ENCODE results near the gene COG1. TPM values are rescaled to one million over a fixed set of nuclear protein-coding genes. Genes with fewer than 3 reads are reported as not detected.

Gene COG1
- total RNA-seq, 2 experiments from 2014 or later: 25.2 to 30.5 TPM

- ATAC-seq (no peak), DNase-seq (no peak)
- H3K9me3 Mint-ChIP-seq (ENCODE audit: insufficient read depth): no peaks in the 10 kb centered on the region
- H3K36me3 Mint-ChIP-seq (ENCODE audit: low read depth): peaks cover 63% of the 10 kb centered on the region
- H3K4me3 Mint-ChIP-seq: no peak overlapping the region
- no peak overlapping the region for H3K27ac Mint-ChIP-seq
- CTCF ChIA-PET: interaction anchor here (1.2 to 1.6 kb wide), 2 partner anchors 129 to 515 kb away, joined by 3 to 5 read pairs; no protein-coding TSS in a partner anchor
- POLR2A ChIA-PET: no interaction called here
- H3K4me1 Mint-ChIP-seq (ENCODE audit: low read depth): peaks cover 34% of the 10 kb centered on the region
- no peaks in the 10 kb centered on the region for H3K27me3 Mint-ChIP-seq (ENCODE audit: low read depth)
Measured at GRCh38 chr17:73240561-73240960, 47.7 kb downstream of the COG1 start.

GRCh38 chr17:73247726-73248125 is 54.9 kb downstream of the COG1 start:
- H3K9me3 Mint-ChIP-seq (ENCODE audit: insufficient read depth): no peaks in the 10 kb centered on the region
- H3K27me3 Mint-ChIP-seq (ENCODE audit: low read depth): no peaks in the 10 kb centered on the region
- DNase-seq (no peak), ATAC-seq (no peak)
- H3K36me3 Mint-ChIP-seq (ENCODE audit: low read depth): peaks cover 16% of the 10 kb centered on the region
- no peak overlapping the region for H3K4me3 Mint-ChIP-seq
- ChIA-PET CTCF (interaction anchor here (1.4 to 3.9 kb wide), 4 partner anchors 8 to 521 kb away, joined by 5 to 27 read pairs (median 14); no protein-coding TSS in a partner anchor), POLR2A (interaction anchor here (1.1 kb wide), 1 partner anchor 55 kb away, joined by 3 read pairs; the partner anchor contains the start of gene COG1)
- H3K4me1 Mint-ChIP-seq (ENCODE audit: low read depth): no peaks in the 10 kb centered on the region
- no peak overlapping the region for H3K27ac Mint-ChIP-seq

DNA sequence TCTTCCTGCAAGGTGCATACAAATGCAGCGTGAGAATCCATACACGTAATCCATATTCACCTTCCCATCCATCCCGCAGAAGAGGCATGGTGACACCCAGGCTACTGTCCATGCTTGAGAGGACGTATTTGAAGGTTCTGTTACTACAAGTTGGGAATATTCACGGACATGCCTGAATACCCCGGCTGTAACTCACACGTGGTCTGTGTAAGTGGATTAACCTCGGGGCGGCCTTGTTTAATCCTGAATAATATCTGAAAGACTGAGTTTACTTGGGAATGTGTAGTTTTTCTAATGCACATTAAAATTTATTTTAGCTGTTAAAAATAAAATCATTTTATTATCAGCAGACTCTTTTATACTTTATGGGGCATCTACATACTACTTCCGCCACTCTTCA is 55.7 kb downstream of the COG1 start:
- no peak overlapping the region for H3K4me3 Mint-ChIP-seq
- H3K27me3 Mint-ChIP-seq (ENCODE audit: low read depth): no peaks in the 10 kb centered on the region
- H3K9me3 Mint-ChIP-seq (ENCODE audit: insufficient read depth): no peaks in the 10 kb centered on the region
- H3K4me1 Mint-ChIP-seq (ENCODE audit: low read depth): no peaks in the 10 kb centered on the region
- no peak overlapping the region for H3K27ac Mint-ChIP-seq
- ATAC-seq (no peak), DNase-seq (no peak)
- ChIA-PET POLR2A (interaction anchor here (1.1 kb wide), 1 partner anchor 56 kb away, joined by 3 read pairs; the partner anchor contains the start of gene COG1), CTCF (interaction anchor here (1.2 to 3.9 kb wide), 4 partner anchors 7 to 522 kb away, joined by 5 to 27 read pairs (median 14); a partner anchor contains a TSS)
- peaks cover 12% of the 10 kb centered on the region for H3K36me3 Mint-ChIP-seq (ENCODE audit: low read depth)

DNA sequence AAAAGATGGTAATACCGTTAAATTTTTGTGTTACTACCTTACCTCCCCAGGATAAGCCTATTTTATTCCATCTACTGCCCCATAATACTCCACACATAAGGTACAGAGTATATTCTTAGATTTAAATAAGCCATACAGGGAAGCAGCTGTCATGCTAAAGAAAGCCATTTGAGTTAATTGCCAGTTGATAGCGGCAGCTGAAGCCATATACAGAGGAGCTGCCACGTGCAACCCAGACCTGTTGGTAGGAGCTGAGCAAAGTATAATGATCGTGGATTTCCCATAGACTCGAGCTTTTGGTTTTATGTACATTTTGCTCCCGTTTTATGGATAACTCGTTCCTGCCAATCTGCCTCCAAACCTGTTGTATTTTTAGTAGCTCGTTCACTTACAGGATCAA is 56.8 kb downstream of the COG1 start:
- Mint-ChIP-seq H3K27ac (no peak overlapping the region), H3K36me3 (ENCODE audit: low read depth) (peaks cover 7% of the 10 kb centered on the region), H3K4me3 (no peak overlapping the region), H3K4me1 (ENCODE audit: low read depth) (no peaks in the 10 kb centered on the region), H3K27me3 (ENCODE audit: low read depth) (no peaks in the 10 kb centered on the region), H3K9me3 (ENCODE audit: insufficient read depth) (no peaks in the 10 kb centered on the region)
- ATAC-seq (no peak), DNase-seq (no peak)
- ChIA-PET CTCF (interaction anchor here (1.3 to 2.3 kb wide), 3 partner anchors 58 to 522 kb away, joined by 3 to 13 read pairs (median 5); no protein-coding TSS in a partner anchor), POLR2A (no interaction called here)

DNA sequence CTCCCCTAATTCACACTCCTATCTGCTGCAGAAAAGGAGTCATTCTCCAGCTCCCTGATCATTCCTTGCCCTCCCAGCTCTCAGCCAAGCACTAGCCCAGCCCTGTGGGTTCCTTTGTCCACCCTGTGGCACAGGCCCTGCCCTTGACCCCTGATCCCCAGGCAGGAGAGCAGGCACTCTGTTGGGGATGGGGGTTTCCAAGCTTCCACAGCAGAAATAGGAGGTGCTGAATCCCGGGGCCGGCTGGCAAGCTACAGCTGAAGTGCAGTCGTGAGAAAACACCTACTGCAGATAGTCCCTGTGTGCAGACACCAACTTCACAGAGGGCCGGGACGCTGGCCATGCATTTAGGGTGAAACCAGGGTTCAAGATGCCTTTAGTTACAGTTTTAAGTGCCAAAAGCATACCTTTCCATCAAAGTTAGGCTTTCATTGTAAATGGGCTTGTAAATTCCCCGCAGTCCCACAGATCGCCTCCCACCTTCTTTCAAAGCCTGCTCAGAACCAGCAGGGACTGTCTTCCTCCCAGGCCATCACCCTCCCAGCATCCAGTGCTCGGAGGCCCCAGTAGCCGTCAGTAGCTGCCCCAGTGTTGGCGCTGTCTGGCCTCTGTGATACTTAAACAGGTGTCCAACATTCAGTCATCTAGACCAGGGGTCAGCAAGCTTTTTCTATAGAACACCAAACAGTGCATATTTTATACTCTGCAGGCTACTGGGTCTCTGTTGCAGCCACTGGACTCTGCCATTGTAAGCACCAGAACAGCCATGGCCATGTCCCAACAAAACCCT is 58.2 kb downstream of the COG1 start:
- Mint-ChIP-seq H3K9me3 (ENCODE audit: insufficient read depth) (no peaks in the 10 kb centered on the region), H3K4me3 (no peak overlapping the region), H3K27ac (no peak overlapping the region), H3K4me1 (ENCODE audit: low read depth) (no peaks in the 10 kb centered on the region), H3K36me3 (ENCODE audit: low read depth) (peaks cover 5% of the 10 kb centered on the region), H3K27me3 (ENCODE audit: low read depth) (no peaks in the 10 kb centered on the region)
- no peak for DNase-seq
- ATAC-seq: no peak
- ChIA-PET POLR2A (no interaction called here), CTCF (interaction anchor here (1.4 to 2.3 kb wide), 2 partner anchors 59 to 119 kb away, joined by 3 to 13 read pairs; no protein-coding TSS in a partner anchor)

DNA sequence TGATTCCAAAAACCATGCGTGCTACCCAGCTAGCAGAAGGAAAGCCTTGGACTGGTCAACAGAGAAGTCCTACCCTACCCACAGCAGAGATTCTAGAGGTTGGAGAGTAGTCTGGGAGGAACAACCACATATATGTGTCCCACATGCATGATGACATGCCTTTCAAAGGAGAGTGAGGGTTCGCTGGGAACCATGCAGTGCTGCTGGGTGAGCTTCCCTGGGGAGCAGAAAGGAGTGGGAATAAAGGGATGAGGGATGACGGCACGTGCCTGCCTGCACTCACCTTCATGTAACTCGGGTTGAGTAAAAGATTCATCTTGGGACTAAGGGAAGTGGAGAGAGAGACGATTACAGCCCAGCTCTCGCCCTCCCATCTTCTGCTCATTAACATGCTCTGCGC is 59.0 kb downstream of the COG1 start:
- Mint-ChIP-seq H3K9me3 (ENCODE audit: insufficient read depth) (no peaks in the 10 kb centered on the region), H3K36me3 (ENCODE audit: low read depth) (peaks cover 5% of the 10 kb centered on the region), H3K27me3 (ENCODE audit: low read depth) (no peaks in the 10 kb centered on the region), H3K4me3 (no peak overlapping the region), H3K27ac (no peak overlapping the region), H3K4me1 (ENCODE audit: low read depth) (no peaks in the 10 kb centered on the region)
- no peak for DNase-seq
- ChIA-PET POLR2A (no interaction called here), CTCF (interaction anchor here (9.3 kb wide), 1 partner anchor 118 kb away, joined by 120 read pairs; no protein-coding TSS in a partner anchor)
- no peak for ATAC-seq

DNA sequence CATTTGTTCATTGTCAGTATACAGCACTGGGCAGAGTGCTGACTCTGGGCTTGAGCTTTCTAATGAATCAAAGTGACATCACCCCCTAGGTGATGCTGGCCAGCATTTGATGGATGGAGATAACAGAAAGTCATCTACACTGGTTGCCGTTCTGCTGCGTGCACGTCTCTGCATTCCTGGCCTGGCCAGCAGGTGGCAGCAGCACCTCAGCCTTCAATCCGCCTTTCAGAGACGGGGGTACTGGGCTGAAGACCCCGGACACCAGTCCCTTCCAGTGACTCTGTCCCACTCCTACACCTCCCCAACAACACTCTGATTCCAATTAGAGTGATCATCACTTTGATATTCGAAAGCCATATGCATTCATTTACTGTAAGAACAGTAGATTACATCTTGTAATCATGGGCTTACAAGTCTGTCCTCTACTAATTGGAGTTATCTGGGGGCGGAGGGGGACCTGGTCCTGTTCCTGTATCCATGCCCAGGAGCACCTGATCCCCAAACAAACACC is 62.9 kb downstream of the COG1 start:
- Mint-ChIP-seq H3K4me1 (ENCODE audit: low read depth) (no peaks in the 10 kb centered on the region), H3K27me3 (ENCODE audit: low read depth) (no peaks in the 10 kb centered on the region), H3K36me3 (ENCODE audit: low read depth) (no peaks in the 10 kb centered on the region), H3K4me3 (no peak overlapping the region), H3K27ac (no peak overlapping the region), H3K9me3 (ENCODE audit: insufficient read depth) (no peaks in the 10 kb centered on the region)
- ChIA-PET POLR2A (no interaction called here), CTCF (interaction anchor here (0.7 to 9.3 kb wide), 17 partner anchors 9 to 531 kb away, joined by 3 to 120 read pairs (median 4); partner anchors contain the start of gene COG1)
- DNase-seq (peak; percentile 68), ATAC-seq (peak; percentile 79)

- Mint-ChIP-seq H3K9me3 (ENCODE audit: insufficient read depth) (no peaks in the 10 kb centered on the region), H3K27ac (no peak overlapping the region), H3K4me3 (no peak overlapping the region), H3K36me3 (ENCODE audit: low read depth) (no peaks in the 10 kb centered on the region), H3K4me1 (ENCODE audit: low read depth) (no peaks in the 10 kb centered on the region), H3K27me3 (ENCODE audit: low read depth) (no peaks in the 10 kb centered on the region)
- ATAC-seq (no peak), DNase-seq (no peak)
- POLR2A ChIA-PET: interaction anchor here (0.6 to 1.2 kb wide), 2 partner anchors 114 to 116 kb away, joined by 4 to 5 read pairs; no protein-coding TSS in a partner anchor
- CTCF ChIA-PET: interaction anchor here (1.0 to 9.3 kb wide), 7 partner anchors 10 to 531 kb away, joined by 3 to 120 read pairs (median 10); no protein-coding TSS in a partner anchor
Measured at GRCh38 chr17:73256220-73256619, 63.4 kb downstream of the COG1 start.

- Mint-ChIP-seq H3K9me3 (ENCODE audit: insufficient read depth) (no peaks in the 10 kb centered on the region), H3K4me1 (ENCODE audit: low read depth) (no peaks in the 10 kb centered on the region), H3K27me3 (ENCODE audit: low read depth) (no peaks in the 10 kb centered on the region), H3K27ac (no peak overlapping the region), H3K4me3 (no peak overlapping the region), H3K36me3 (ENCODE audit: low read depth) (no peaks in the 10 kb centered on the region)
- DNase-seq (no peak), ATAC-seq (no peak)
- ChIA-PET CTCF (interaction anchor here (0.7 to 9.3 kb wide), 2 partner anchors 113 to 701 kb away, joined by 5 to 120 read pairs; no protein-coding TSS in a partner anchor), POLR2A (no interaction called here)
Measured at GRCh38 chr17:73257516-73257915, 64.7 kb downstream of the COG1 start.

Other genes starting within 250 kb of the COG1 start
- gene SLC39A11, start 100.4 kb upstream of the COG1 start, total RNA-seq: 10 to 100 TPM; 20.2 to 20.5 TPM
- gene SSTR2, start 28.0 kb upstream of the COG1 start, total RNA-seq: not detected
- not detected for gene CPSF4L, start 68.8 kb downstream of the COG1 start, total RNA-seq
- gene CDC42EP4, start 118.9 kb downstream of the COG1 start, total RNA-seq: 1 to 10 TPM in 1 of 2 experiments, under 1 TPM in 1; 0.58 to 1.1 TPM